Measurements from ENCODE around the gene AUTS2. TPM values are rescaled to one million over a fixed set of nuclear protein-coding genes. Genes with fewer than 3 reads are reported as not detected.

AUTS2 gene
- total RNA-seq, 6 experiments from 2014 or later, result 10.4 to 32.0 (median 19.3) TPM

DNA sequence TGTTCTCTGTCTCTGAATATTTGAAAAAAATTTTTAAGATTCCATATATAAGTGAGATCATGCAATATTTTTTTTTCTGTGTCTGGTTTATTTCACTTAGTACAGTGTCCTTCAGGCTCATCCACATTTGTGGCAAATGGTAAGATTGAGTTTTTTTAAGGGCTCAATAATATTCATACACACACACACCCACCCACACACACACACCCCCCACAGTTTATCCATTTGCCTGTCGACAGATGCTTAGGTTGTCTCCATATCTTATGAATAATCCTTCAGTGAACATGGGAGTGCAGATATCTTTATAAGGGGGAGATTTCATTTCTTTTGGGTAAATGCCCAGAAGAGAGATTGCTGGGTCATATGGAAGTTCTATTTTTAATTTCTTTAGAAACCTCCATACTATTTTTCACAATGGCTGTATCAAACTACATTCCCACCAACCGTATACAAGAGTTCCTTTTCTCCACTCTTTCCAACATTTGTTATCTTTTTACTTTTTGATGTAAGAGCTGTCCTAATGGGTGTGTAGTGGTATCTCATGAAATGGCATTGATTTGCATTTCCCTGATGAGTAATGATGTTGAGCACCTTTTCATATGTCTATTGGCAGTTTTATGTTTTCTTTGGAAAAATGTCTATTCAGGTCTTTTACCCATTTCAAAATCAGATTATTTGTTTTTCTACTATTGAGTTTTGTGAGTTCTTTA is 35.0 kb downstream of the AUTS2 start:
- H3K27ac ChIP-seq, result no peak overlapping the region
- no peak overlapping the region for H3K4me3 ChIP-seq
- H3K9me3 ChIP-seq, result no peaks in the 10 kb centered on the region
- no peaks in the 10 kb centered on the region for H3K4me1 ChIP-seq
- intact Hi-C loops (cut with DNase I), result no loop called here
- no peaks in the 10 kb centered on the region for H3K36me3 ChIP-seq
- TF ChIP-seq CTCF (IDR thresholded peaks at IDR 0.05), result no peak
- no peaks in the 10 kb centered on the region for H3K27me3 ChIP-seq
- no peak for DNase-seq
- ATAC-seq, result no peak
- WGBS (ENCODE audit: insufficient coverage, low coverage, low lambda C conversion rate, missing lambda C conversion rate), result 78% methylated on average over 2 of the region's 2 CpGs

DNA sequence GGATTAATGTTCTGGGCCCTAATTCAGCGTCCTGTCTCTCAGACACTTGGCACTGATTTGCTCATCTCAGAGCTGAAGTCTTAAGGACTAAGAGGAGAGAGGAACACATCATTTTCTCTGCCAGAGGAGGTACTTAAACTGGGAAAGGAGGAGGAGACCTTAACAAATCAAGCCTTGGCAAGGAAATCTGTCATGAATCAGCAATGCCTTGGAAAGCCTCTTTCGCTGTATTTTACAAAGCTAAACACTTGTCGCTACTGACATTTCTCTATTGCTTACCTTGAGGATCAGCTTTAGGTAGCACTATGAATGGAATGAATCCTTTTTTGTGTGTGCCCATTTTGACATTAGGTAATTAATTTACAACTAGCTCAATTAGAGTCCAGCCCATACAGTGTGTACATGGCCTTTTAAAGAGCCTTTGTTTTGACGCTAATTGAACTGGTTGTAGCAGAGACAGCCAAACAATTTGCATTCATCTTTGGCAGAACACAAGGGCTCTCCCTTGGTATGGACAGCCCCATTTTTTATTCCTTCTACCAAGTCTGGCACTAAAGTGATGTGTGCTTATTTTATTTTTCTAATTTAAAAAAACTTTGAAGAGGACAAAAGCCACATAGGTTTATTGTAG is 37.4 kb downstream of the AUTS2 start:
- no peak overlapping the region for H3K27ac ChIP-seq
- H3K27me3 ChIP-seq, result no peaks in the 10 kb centered on the region
- H3K4me3 ChIP-seq, result no peak overlapping the region
- ATAC-seq (no peak), DNase-seq (no peak)
- no peaks in the 10 kb centered on the region for H3K36me3 ChIP-seq
- H3K4me1 ChIP-seq, result no peaks in the 10 kb centered on the region
- intact Hi-C loops (cut with DNase I), result no loop called here
- WGBS (ENCODE audit: insufficient coverage, low coverage, low lambda C conversion rate, missing lambda C conversion rate), result 96% methylated on average over 3 of the region's 4 CpGs
- TF ChIP-seq POLR2A (IDR thresholded peaks at IDR 0.05) (no peak), CTCF (IDR thresholded peaks at IDR 0.05) (no peak)
- no peaks in the 10 kb centered on the region for H3K9me3 ChIP-seq

- no peak for ATAC-seq
- TF ChIP-seq POLR2A (IDR thresholded peaks at IDR 0.05) (no peak), CTCF (IDR thresholded peaks at IDR 0.05) (no peak)
- H3K4me3 ChIP-seq, result no peak overlapping the region
- intact Hi-C loops (cut with DNase I), result no loop called here
- no peak overlapping the region for H3K27ac ChIP-seq
- H3K27me3 ChIP-seq, result no peaks in the 10 kb centered on the region
- no peaks in the 10 kb centered on the region for H3K4me1 ChIP-seq
- no peaks in the 10 kb centered on the region for H3K36me3 ChIP-seq
- DNase-seq, result no peak
- WGBS (ENCODE audit: insufficient coverage, low coverage, low lambda C conversion rate, missing lambda C conversion rate), result 69% methylated on average over 1 of the region's 1 CpG
- no peaks in the 10 kb centered on the region for H3K9me3 ChIP-seq
These were observed 40.4 kb downstream of the AUTS2 start for GRCh38 chr7:69638674-69639073.

GRCh38 chr7:69640216-69640615 is 41.9 kb downstream of the AUTS2 start:
- TF ChIP-seq CTCF (IDR thresholded peaks at IDR 0.05), result no peak
- no peak for TF ChIP-seq POLR2A (IDR thresholded peaks at IDR 0.05)
- Histone ChIP-seq H3K27ac (no peak overlapping the region), H3K36me3 (no peaks in the 10 kb centered on the region), H3K4me3 (no peak overlapping the region), H3K27me3 (no peaks in the 10 kb centered on the region), H3K9me3 (no peaks in the 10 kb centered on the region), H3K4me1 (no peaks in the 10 kb centered on the region)
- intact Hi-C loops (cut with DNase I), result no loop called here
- ATAC-seq (no peak), DNase-seq (no peak)
- WGBS (ENCODE audit: insufficient coverage, low coverage, low lambda C conversion rate, missing lambda C conversion rate), result 100% methylated on average over 3 of the region's 3 CpGs
